Activated CD4-positive, alpha-beta T cell treated with anti-CD3 and anti-CD28 coated beads, Interleukin-2, Interleukin-6, amounts not matched to agents 100 ng/mL and 50 ng/mL, durations not matched to agents 16 hours and 8 hours (primary cell): Measurements from ENCODE around the gene DCC.
A peak's percentile ranks its signal among the peaks of the same experiment; 100 is the strongest.

Experiments used
- DNase-seq: peaks from one replicate; pipeline ENCODE4 v3.0.0-alpha.2; 2020

Gene DCC

DNA sequence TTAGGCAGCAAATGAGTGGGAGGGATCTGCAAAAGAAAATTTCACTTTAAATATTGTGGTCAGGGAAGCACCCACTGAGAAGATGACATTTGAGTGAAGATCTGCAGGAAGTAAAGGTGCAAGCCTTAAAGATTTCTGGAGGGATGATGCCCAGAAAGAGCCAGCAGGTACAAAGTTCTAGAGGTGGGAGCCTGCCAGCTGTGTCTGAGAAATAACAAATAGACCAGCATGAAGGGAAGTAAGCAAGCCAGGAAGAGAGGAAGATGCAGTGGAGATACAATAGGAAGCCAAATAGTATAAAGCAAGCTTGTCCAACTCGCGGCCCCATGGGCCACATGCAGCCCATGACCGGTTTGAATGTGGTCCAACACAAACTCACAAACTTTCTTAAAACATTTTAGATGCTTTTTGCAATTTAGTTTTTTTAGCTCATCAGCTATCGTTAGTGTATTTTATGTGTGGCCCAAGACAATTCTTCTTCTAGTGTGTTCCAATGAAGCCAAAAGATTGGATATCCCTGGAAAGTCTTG, 489.9 kb downstream of the DCC start:
- no peak for DNase-seq

DNA sequence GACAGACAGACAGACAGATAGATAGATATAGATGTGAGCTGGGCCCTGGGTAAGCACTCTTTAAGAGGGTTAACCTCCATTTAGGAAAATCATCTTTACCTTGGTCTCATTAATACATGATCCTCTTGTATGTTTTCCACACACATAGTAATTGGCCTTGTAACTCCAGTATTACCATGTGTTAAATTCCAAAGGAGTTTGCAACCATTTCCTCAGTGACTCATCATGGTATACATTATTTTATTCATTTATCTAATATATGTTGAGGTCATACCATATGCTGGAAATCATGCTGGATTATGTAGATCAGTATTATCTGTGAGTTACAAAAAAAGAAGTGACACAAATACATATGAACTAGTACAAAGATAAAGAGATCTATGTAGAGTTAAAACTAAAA, 504.3 kb downstream of the DCC start:
- DNase-seq, result no peak

DNA sequence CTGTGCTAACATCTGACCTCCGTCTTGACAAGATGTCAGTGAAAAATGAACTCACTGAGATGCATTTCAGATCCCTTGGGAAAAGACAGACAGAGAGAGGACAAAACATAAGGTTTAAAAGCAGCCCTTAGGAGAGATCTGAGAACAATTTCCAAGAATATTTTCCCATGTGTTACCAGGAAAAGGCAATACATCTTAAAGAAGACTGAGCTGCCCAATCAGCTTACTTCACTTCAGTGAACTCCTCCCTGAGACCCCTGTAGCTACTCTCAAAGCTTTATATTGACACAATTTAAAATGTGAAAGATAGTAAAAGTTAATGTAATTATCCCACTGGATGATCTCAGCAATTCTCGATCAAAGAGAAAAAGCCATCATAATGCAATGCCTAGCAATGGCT, 505.0 kb downstream of the DCC start:
- DNase-seq, result no peak

DNA sequence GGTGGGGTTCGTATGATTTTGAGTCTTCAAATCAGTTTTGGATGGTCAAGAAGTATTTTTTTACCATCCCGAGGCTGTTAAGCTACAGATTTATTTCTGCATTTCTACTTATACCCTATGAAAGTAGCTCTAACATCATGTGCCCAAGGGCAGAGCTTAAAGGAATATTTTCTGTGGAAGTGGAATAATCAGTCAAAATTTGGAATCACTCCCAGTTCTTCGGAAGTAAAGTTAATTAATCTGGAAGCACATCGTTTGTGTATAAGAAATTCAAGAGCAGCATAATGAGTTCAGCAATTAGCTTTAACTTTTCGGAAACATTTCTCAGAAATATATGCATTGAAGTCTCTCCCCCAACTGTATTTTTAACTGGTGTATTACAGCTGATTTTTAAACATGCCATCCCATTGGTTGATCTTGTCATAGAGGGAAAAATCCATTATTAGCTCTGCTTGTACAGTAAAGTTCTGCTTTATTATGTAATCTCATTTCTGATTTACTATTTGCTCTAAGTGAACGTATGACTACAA, 510.1 kb downstream of the DCC start:
- DNase-seq, result no peak

DNA sequence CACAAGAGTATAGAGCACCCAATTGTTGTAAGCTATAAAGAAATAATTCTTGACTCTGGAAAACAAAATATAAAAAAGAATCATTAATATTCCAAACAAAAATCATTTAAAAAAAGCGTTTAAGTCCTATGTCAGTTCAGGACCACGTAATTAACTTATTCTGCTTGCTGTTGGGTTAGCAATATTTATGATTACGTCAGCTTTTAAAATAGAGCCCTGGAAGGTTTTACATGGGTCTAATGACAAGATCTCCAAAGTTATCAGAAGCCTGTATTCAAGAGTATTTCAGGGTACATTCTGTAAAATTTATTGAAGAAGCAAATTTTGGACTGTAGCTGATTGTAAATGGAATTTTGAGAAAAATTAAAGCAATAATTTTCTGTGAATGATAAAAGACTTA, 521.6 kb downstream of the DCC start:
- no peak for DNase-seq

DNA sequence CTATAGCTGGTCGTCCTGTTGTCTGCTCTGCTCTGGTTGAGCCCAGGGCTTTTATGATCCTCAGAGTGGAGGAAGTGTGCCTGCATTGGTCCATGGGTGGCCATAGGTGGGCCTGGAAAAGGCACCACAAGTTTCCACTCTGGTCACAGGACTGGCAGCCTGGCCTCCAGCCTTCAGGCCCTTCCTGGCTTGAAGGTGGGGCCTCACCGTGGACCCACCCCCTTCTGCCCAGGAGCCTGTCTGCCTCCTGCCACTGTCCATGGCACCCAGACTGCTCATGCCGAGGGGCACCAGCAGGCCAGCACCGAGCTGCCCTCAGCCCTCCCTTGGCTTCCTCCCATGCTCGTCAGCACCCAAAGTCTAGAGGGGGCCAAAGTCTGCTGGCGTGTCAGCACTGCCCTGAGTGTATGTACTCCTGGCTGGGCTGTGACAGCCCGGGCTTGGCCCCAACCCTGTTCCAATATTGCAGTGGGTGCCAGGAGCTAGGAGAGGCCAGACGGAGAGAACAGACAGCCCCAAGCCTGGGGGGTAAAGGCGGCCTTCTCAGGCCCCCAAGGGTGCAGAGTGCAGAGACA, 529.4 kb downstream of the DCC start:
- DNase-seq, result no peak

DNA sequence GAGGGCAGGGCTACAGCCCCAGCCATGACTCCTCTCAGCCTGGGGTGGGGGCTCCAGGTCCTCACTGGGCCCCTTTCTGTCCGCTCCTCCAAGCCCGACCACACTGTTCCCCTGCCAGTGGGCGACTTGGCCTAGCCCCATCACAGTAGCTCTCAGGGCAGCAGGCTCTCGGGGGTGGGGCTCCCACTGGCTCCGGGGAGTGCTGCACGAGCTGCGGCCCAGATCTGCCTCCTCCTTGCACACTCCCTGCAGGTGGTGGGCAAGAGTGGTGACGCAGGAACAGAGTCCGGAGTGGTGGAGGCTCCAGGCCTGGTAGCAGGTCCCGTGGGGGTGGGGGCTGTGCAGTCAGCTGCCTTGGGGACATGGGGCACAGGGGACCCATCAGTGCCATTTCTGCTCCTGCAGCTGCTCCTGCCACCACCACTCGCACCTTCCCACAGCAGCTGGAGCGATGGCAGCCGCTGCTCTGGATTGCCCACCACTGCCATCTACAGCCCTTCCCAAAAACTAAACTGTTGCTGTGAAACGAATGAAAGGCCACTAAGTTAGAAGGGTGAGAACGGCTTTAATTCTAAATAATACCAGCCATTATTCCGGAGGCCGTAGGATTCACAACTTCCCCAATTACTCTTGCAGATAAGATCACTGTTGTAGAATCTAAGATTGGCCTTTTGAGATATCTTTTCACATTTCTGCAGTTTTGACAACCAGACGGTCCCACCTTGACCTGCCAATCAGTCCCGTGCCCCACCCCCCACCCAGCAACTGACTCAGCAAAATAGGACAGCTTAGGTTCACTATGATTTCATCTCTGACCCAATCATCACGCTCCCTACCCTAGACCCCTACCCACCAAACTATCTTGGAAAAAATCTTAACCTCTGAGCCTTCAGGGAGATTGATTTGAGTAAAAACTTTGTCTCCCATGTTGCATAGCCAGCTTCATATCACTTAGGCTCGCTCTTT, 530.2 kb downstream of the DCC start:
- DNase-seq, result no peak

DNA sequence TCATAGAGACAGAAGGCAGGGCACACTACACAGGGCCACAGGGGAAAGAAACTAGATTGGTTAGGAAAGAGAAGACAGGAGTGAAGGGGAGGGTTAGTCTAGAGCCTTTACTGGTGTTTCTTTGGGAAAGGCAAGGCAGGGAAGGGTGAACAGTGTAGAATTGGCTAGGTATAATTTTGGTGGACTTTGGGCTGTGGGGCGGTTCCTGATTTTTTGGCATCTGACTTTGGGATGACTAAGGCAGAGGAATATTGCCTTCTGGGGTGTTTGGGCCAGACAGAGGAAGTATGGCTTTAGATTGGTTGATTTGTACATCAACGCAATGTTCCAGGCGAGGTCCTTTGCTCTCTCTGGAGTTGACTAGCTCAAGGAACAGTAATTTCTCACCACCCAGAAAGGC, 534.8 kb downstream of the DCC start:
- DNase-seq, result no peak

DNA sequence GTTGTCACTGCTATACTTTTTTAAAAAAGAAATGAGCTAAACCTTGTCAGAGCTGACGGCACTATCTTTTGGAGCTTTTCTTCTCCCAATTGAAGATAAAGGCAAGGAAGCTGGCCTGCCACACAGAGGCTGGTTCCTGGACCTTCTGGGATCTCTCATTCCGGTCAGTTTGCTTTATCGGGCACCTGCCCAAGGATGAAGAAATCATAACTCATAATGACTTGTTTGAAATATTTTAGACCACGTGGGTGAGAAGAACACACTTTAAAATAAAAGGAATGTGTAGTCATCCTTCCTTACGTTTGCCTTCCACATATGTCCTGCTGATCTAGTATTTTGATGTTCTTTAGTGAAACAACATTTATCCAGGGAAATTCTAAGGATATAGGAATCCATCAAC, 535.7 kb downstream of the DCC start:
- DNase-seq, result no peak

DNA sequence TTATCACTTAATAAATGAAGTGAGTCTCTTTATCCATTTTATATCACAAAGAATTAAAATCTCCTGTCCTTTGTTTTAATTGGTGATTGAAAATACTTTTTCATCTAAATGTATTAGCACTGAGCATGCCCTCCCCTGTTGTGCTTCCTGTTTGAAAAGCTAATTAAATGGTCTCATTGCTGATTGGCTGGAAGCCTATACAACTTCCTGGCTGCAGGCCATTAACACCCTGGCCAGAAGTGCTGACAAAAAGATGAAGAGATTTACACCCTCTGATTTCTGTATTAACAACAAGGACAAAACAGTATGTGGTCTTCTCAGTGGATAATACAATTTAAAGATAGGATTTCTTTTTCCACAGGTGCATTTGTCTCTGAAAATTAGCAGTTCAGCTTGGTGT, 548.0 kb downstream of the DCC start:
- DNase-seq, result no peak

DNA sequence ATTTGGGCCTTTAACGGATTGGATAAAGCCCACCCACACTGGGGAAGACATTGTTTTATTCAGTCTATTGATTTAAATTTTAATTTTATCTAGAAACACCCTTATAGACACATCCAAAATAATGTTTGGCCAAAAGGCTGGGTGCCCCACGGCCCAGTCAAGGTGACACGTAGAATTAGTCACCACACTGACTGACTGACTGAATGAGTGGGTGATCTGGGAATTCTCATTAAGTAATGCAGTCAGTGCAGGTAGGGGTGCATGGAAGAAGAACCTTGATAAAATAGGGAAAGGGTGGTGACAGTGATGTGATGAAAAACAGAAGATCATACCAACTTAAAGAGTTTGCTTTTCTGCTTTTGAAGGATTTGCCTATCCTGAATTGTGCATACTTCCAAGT, 554.8 kb downstream of the DCC start:
- no peak for DNase-seq

DNA sequence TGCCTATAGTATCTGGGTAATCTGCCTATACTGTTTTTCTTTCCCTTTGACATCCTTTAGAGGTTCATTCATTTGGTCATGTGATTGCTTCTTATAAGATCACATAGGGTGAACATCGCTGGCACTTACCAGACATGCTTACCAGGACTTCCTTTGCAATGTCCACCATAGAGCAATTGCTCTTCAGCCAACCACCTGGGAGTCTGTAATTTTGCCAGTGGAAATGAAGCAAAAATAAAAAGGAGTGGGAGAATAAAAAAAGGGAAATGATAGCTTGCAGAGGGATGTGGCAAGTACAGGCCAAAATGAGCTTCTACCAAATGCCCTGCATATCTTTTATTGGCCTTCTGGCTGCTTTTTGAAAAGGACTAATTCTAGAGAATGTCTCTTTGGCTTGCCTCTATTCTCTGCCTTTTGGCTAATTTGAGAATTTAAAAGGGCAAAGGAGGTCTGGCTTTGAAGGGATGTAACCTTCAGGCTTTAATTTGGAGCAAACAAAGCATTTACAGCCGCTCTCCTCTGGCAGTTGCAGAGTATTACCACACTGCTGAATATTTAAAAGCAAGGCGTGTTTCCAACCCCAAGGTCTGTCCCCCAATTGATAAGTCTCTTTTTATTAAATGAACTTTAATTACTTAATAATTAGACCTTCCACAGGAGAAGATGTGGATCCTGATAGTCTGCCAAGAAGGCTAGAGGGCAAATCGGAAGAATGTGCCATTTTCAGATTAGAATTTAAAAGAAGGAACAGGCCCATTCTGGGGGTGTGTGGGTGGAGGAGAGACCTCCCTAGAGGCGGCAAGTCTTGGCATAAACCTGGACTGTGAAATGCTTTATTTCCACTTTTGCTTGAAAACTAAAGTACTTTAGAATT, 557.9 kb downstream of the DCC start:
- no peak for DNase-seq

DNA sequence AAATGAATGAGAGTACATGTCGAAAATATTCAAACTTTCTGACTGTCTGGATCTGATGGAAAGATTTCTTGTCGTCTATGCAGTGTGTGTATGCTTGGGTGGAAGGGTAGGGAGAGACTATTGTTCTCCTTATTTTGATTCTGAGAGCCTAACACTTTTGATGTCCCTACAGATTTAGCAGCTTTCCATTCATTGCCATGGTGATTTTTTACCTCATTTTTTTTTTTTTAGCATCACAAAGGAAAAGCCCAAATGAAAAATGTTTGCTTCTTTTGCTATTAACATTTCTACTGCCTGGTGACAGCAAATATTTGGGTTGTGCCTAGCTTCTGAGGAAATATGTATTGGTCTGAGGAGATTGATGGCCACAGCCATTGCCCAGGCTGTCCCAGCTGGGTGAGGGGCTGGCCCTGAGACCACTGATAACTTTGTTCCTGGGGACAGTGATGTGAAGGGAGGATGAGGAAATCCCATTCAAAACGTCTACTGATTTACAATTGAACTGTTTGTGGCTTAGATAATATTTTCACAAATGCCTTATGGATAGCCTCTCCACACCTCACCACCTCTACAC, 558.6 kb downstream of the DCC start:
- DNase-seq, result no peak

DNA sequence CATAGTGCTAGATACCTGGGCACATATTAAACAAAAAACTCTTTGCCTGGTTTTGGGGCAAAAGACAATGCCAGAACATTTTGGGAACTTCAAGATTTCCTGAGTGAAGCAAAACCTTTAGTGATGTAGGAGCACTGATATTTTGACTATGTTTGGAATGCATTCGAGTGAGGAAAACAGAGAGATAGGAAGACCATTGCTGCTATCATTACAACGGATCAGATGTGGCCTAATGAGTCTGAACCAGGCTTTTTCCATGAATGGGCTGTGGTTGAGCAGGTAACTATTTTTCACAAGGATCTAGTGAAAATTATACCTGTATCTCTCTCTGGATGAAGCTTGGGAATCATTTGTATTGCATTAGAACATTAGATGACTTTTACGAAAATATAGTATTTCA, 562.2 kb downstream of the DCC start:
- no peak for DNase-seq

DNA sequence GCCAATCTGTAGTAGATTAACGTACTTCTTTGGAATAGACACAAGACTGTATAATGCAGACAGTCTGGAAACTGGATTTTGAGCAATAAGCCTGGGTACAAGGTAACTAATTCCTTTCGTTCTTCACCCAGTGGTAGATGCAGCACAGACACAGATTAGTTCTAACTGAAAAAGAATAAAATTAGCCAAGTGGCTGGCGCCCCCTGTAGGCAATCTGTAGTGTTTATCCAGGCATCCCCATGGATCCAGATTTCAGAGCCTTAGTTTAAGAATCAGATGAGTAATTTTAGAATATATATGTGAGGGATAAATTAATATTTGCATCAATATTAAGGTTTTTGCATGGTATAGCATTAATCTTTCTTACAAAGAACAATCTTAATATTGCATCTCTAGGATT, 563.9 kb downstream of the DCC start:
- DNase-seq, result peak; percentile 28

DNA sequence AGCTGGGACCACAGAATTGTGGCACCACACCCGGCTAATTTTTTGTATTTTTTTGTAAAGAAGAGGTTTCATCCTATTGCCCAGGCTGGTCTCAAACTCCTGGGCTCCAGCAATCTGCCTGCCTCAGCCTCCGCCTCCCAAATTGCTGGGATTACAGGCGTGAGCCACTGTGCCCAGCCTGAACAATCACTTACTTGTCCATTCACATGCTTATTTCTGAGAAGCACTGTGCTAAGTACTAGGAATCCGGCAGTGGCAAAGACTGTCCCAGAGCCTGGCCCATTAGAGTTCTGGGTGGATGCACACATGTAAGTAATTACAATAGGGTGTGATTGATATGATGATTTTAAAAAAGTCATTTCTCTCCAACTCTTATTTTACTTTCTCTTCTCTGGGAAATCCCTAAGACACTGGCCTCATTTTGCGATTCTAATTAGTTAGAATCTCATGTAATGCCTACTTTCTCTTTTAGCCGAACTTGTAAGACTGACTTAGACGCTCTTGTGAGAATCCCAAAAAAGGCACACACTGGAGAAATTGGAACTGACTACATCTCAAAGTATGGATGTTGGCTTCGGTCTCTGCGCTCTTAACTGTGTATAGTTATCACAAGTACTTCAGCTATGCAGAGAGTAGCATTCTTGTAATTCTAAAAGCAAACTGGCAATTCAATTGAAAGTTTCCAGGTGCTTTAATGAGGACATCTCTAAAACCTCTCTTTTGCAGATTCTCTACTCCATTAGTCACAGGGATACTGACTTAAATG, 567.7 kb downstream of the DCC start:
- DNase-seq, result no peak

DNA sequence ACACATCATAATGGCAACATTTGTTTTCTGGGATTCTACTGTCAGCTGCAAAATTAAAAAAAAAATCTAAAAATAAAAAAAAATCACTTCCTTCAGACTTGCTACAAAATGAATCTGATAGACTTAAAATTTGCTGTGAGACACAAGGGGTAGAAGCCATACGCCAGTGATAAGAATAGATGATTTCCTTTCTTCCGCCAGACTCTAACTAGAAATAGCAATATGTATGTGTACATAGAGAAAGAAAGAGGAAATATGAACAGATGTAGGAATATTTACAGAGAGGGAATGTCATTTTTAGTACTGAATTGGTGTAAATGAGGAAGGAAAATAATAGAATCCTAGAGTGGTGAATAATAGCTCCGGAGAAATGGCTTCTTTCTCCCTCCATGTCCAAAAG, 574.2 kb downstream of the DCC start:
- no peak for DNase-seq

DNA sequence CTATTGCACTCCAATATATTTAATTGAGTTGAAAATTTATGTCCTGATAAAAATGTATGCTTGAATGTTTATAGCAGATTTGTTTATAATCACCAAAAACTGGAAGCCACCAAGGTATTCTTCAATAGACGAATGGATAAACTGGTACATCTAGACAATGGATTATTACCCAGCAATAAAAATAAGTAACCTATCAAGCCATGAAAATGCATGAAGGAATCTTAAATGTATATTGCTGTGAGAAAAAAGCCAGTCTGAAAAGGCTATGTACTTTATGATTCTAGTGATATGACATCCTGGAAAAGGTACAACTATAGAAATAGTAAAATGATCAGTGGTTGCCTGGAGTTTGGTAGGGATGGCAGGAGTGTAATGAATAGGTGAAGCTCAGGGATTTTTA, 580.7 kb downstream of the DCC start:
- DNase-seq, result no peak

DNA sequence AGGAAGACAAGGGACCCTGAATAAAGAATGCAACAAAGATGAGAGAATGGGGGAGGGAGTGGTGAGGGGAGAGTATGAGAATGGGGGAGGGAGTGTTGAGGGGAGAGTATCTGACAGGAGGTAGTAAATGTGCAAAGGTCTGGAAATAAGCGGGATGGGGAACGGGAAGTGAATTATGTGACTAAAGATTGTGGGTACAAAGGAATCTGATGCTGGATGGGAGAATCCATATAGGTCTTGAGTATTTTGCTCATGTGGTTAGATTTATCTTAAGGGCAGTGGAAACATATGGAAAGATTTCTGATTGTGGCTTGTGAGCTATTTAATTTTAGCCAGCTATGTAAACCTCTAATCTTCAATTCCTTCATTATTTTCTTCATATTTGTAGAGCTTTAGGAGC, 593.4 kb downstream of the DCC start:
- DNase-seq, result no peak

DNA sequence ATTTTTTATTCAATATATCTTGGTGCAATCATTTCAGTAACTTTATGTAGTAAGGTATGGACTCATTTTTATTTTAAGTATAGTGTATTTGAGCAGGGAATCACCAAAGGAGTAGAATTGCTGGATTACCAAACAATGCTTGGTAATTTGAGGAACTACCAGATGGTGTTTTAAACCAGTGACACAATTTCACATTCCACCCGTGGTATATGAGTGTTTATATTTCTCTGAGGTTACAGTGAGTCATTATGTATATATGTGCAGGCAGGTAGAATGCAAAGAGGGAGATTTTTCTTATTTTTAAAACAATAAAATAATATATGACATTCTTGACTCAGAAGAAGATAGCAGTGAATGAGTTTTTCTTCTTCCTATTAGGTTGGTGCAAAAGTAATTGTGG, 596.9 kb downstream of the DCC start:
- DNase-seq, result no peak

DNA sequence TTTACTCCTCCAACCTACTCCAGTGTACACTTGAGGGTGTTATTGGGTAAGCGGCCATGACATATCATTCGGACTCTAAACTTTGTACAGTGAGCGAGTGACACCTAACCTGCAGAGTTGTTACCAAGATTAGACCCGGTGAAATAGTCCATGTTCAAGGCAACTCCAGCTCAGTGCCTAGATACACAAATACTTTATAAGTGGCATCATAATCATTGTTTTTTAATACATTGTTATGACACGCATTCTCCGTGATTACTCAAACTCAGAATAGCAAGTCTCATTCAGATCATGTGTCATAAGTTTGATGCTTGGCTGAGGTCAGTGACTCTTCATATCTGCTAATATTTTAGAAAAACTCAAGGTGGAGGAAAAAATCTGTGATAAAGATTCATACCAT, 597.8 kb downstream of the DCC start:
- no peak for DNase-seq

DNA sequence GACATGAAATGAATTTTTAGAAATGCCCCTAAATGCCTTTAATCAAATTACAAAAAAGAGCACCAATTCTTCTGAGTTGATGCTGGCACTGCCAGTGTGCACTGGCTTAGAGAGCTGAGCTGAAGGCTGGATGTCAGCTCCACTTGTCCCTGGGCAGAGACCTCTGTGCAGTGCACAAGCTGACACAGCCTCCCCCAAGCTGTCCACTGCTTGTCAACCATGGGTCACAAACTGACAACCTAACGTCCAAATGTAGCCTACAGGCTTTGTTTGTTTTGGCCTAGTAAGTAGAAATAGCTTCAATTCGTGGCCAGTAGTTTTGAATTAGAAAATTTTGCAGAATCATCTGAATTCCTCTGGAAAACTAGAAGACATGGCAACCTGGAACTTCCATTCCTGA, 605.6 kb downstream of the DCC start:
- DNase-seq, result no peak
